Ovary (tissue), 3 donors: Measurements from ENCODE around the gene COLGALT1.

Source experiments
- CTCF ChIP-seq, 3 donors: fragments of 450-650 bp in 2 of 3; fragments of 200-600 bp in 1 of 3; IDR thresholded peaks; one replicate each; pipeline versions ENCODE4 v1.5.1 to v1.8.0; 2016 to 2022; ENCODE audit warnings: antibody characterized with exemption in 3 of 3, mild to moderate bottlenecking in 1 of 3
- EP300 ChIP-seq: sonication (generic); formaldehyde crosslinking; IDR thresholded peaks from one replicate; pipeline ENCODE4 v1.6.1; 2017; ENCODE audit warnings: antibody characterized with exemption
- donor health status: DM: no; HTN: no; CAD: no.

GRCh38 chr19:17601683-17602082 lies 46.2 kb downstream of the COLGALT1 start:
- TF ChIP-seq CTCF (IDR thresholded peaks at IDR 0.05) = no peak
- TF ChIP-seq EP300 = no peak
